CD4-positive, alpha-beta T cell (primary cell): ENCODE data around the gene OPRM1. TPM values are rescaled to one million over a fixed set of nuclear protein-coding genes. Genes with fewer than 3 reads are reported as not detected.

Experiments used
- ATAC-seq: fragments of 200-7000 bp; cut with Tn5 transposase; one replicate; pipeline ENCODE4 v1.10.0; 2022; ENCODE audit warnings: mild to moderate bottlenecking; ENCODE audit not compliant: poor library complexity
- CTCF ChIA-PET: fragments of 350-600 bp; sonication (Branson Sonifier 250); formaldehyde crosslinking; loops from one replicate; lab custom pipeline; 2021; ENCODE audit warnings: antibody characterized with exemption, inconsistent platforms; lab: Charles Lee
- POLR2A ChIA-PET: fragments of 350-600 bp; sonication (Branson Sonifier 250); formaldehyde crosslinking; loops from one replicate; lab custom pipeline; 2021; ENCODE audit warnings: antibody characterized with exemption, inconsistent platforms; lab: Charles Lee
- DNase-seq, 14 experiments: peaks; one replicate each; pipeline ENCODE4 v3.0.0-alpha.2; 2013 to 2020; ENCODE audit warnings: mixed read lengths in 2 of 14
- H3K27ac ChIP-seq, 2 donors: one replicate each; pipeline versions ENCODE4 v1.5.1 to v1.7.0; 2013; ENCODE audit warnings: low read length in 2 of 2, low read depth in 1 of 2, mild to moderate bottlenecking in 1 of 2
- H3K27me3 ChIP-seq, 2 experiments: 1 replicate in 1 of 2; 2 replicates in 1 of 2; pipeline versions ENCODE4 v1.6.1 to v1.7.0; 2013; ENCODE audit warnings: low read length in 2 of 2, control low read depth in 1 of 2, mild to moderate bottlenecking in 1 of 2, moderate library complexity in 1 of 2; ENCODE audit not compliant: insufficient read depth in 2 of 2, control insufficient read depth in 1 of 2
- H3K36me3 ChIP-seq: one replicate; pipeline ENCODE4 v1.6.1; 2013; ENCODE audit warnings: low read length, control low read depth; ENCODE audit not compliant: insufficient read depth
- H3K4me1 ChIP-seq: one replicate; pipeline ENCODE4 v1.6.1; 2013; ENCODE audit warnings: low read length, control low read depth; ENCODE audit not compliant: insufficient read depth
- H3K4me3 ChIP-seq: one replicate; pipeline ENCODE4 v1.5.1; 2013; ENCODE audit warnings: mild to moderate bottlenecking, low read length, moderate library complexity
- H3K9me3 ChIP-seq, 2 experiments: 1 replicate in 1 of 2; 2 replicates in 1 of 2; pipeline versions ENCODE4 v1.6.1 to v1.7.0; 2013; ENCODE audit warnings: low read length in 2 of 2, mild to moderate bottlenecking in 2 of 2, control low read depth in 1 of 2, moderate library complexity in 1 of 2; ENCODE audit not compliant: control insufficient read depth in 1 of 2, insufficient read depth in 1 of 2
- H3K27ac Mint-ChIP-seq: one replicate; pipeline ENCODE4 v1.8.0; 2020; ENCODE audit warnings: mixed read lengths
- H3K27me3 Mint-ChIP-seq: one replicate; pipeline ENCODE4 v1.8.0; 2021; ENCODE audit warnings: mixed read lengths
- H3K36me3 Mint-ChIP-seq: one replicate; pipeline ENCODE4 v1.8.0; 2021; ENCODE audit warnings: low read depth, mixed read lengths
- H3K4me1 Mint-ChIP-seq: one replicate; pipeline ENCODE4 v1.8.0; 2021; ENCODE audit warnings: low read depth, mixed read lengths
- H3K4me3 Mint-ChIP-seq: one replicate; pipeline ENCODE4 v1.8.0; 2020; ENCODE audit warnings: mild to moderate bottlenecking, mixed read lengths
- H3K9me3 Mint-ChIP-seq: one replicate; pipeline ENCODE4 v1.8.0; 2020; ENCODE audit warnings: mixed read lengths
- CTCF ChIP-seq: fragments of 200-600 bp; IDR thresholded peaks from one replicate; pipeline ENCODE4 v1.8.0; 2022; ENCODE audit warnings: antibody characterized with exemption, mild to moderate bottlenecking
- intact Hi-C, 2 experiments: fragments of 100-400 bp; cut with DNase I in 1 of 2; cut with micrococcal nuclease in 1 of 2; formaldehyde crosslinking; loops; one replicate each; pipeline versions ENCODE4 v1.15.1 to v1.9.0; 2023 to 2025; cut with DNase I, micrococcal nuclease
- total RNA-seq, 174 experiments: library from RNA in 2 of 174; stranded (reverse) in 2 of 174; gene quantifications; one replicate each; pipeline ENCODE4 v1.2.3 and lab custom pipeline; 2021 to 2026

OPRM1 gene
- total RNA-seq, 2 experiments from 2014 or later, result not detected

GRCh38 chr6:154053141-154053540, 14.1 kb downstream of the OPRM1 start:
- intact Hi-C loops, result no loop called here
- CTCF ChIA-PET, result no interaction called here
- DNase-seq (no peak), ATAC-seq (no peak)
- Mint-ChIP-seq H3K4me3 (no peak overlapping the region), H3K9me3 (peaks cover 3% of the 10 kb centered on the region), H3K27ac (no peak overlapping the region), H3K4me1 (no peaks in the 10 kb centered on the region), H3K27me3 (peaks cover 24% of the 10 kb centered on the region), H3K36me3 (no peaks in the 10 kb centered on the region)
- H3K9me3 ChIP-seq, result no peaks in the 10 kb centered on the region
- H3K27ac ChIP-seq, result no peak overlapping the region
- no peak for TF ChIP-seq CTCF
- POLR2A ChIA-PET, result no interaction called here
- H3K4me1 ChIP-seq, result no peaks in the 10 kb centered on the region
- no peak overlapping the region for H3K4me3 ChIP-seq
- no peaks in the 10 kb centered on the region for H3K36me3 ChIP-seq
- no peaks in the 10 kb centered on the region for H3K27me3 ChIP-seq

- Histone ChIP-seq H3K9me3 (no peaks in the 10 kb centered on the region), H3K36me3 (no peaks in the 10 kb centered on the region), H3K4me3 (no peak overlapping the region), H3K27me3 (no peaks in the 10 kb centered on the region), H3K27ac (no peak overlapping the region), H3K4me1 (no peaks in the 10 kb centered on the region)
- H3K4me3 Mint-ChIP-seq, result no peak overlapping the region
- no peak for TF ChIP-seq CTCF
- H3K9me3 Mint-ChIP-seq, result peaks cover under 1% of the 10 kb centered on the region
- ChIA-PET CTCF (no interaction called here), POLR2A (no interaction called here)
- DNase-seq (no peak), ATAC-seq (no peak)
- no peaks in the 10 kb centered on the region for H3K36me3 Mint-ChIP-seq
- no peak overlapping the region for H3K27ac Mint-ChIP-seq
- intact Hi-C loops, result no loop called here
- no peaks in the 10 kb centered on the region for H3K4me1 Mint-ChIP-seq
- H3K27me3 Mint-ChIP-seq, result peaks cover 17% of the 10 kb centered on the region
These were observed 17.5 kb downstream of the OPRM1 start for GRCh38 chr6:154056536-154056935.

- no peaks in the 10 kb centered on the region for H3K36me3 ChIP-seq
- DNase-seq (no peak), ATAC-seq (no peak)
- H3K27ac Mint-ChIP-seq, result no peak overlapping the region
- H3K4me1 ChIP-seq, result no peaks in the 10 kb centered on the region
- H3K4me1 Mint-ChIP-seq, result no peaks in the 10 kb centered on the region
- no peaks in the 10 kb centered on the region for H3K9me3 Mint-ChIP-seq
- no peak overlapping the region for H3K4me3 Mint-ChIP-seq
- ChIA-PET POLR2A (no interaction called here), CTCF (no interaction called here)
- H3K27me3 Mint-ChIP-seq, result peaks cover 14% of the 10 kb centered on the region
- TF ChIP-seq CTCF, result no peak
- intact Hi-C loops, result no loop called here
- H3K27ac ChIP-seq, result no peak overlapping the region
- H3K4me3 ChIP-seq, result no peak overlapping the region
- H3K9me3 ChIP-seq, result no peaks in the 10 kb centered on the region
- H3K36me3 Mint-ChIP-seq, result no peaks in the 10 kb centered on the region
- H3K27me3 ChIP-seq, result no peaks in the 10 kb centered on the region
These were observed 18.1 kb downstream of the OPRM1 start for GRCh38 chr6:154057098-154057497.
